SK-N-DZ (cell line): ENCODE results near the gene LRCH1.

Experiments used
- DNase-seq: peaks from one replicate; pipeline ENCODE4 v3.0.0-alpha.2; 2015; ENCODE audit warnings: low spot score

Gene LRCH1

DNA sequence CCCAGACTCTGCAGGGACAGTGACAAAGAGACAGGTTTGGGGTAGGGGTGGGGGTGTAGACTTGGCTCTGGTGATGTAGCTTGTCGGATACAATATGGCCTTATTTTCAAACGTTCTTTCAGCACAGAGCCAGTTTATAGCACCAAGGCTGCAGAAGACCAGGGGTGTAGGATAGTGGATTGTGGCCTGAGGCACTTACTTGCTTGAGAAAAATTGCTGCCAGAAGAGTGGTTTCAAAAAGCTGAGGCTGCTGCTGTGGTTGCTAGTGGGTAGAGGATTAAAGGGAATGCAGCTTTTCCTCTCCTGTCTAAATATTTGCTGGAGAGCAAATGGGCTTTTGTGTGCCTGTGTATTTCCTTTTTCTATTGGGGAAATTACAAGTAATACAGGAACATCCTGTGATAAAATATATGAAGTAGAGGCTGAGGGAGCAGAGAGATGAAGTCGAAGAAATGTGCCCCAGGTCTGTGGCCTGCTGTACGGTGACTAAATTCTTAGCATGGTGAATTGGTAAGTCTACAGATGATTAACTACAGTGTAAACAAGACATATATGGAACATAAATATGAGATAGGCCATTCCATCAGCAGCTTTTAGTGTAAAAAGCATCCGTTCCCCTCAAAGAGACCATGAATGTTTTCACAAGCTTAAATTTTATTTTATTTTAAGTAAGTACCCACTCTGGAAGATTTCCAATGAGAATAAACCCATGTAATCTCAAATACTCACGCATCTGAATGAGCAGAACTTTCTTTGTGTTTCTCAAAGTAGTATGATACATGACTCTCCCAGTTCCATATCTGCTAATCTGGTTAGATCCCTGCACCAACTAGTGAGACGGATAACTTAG lies 112.9 kb downstream of the LRCH1 start:
- no peak for DNase-seq

DNA sequence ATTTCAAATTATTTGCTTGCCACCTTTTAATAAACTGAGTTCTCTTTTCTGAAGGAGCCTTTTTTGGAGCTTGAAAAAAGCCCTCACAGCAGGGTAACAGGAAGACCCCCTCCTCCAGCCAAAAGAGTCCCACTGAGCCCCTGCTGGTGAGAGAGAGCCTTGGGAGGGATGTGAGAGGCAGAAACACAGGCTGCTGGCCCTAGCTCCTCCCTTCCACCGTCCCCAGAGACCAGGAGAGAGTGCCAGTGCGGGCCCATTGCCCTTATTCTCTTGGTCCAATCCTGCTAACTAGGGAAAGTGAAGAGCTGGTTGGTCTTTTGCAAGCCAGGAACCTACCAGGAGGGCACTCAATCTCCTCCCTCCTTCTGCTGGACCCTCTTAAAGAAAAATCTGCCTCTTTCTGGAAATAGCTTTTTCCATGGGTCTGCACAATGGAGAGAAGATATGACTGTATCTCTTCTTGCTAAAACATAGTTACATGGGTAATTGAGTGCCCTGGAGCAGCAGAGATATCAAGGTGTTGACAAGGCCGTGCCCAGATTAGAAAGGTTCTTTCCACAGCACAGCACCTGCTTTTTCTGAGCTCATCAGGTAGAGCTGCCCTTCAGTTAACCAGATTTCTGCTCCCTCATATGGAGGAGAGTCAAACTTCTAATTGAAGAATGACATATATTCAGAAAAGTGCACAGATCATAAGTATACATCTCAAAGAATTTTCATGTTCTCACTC lies 113.9 kb downstream of the LRCH1 start:
- no peak for DNase-seq

DNA sequence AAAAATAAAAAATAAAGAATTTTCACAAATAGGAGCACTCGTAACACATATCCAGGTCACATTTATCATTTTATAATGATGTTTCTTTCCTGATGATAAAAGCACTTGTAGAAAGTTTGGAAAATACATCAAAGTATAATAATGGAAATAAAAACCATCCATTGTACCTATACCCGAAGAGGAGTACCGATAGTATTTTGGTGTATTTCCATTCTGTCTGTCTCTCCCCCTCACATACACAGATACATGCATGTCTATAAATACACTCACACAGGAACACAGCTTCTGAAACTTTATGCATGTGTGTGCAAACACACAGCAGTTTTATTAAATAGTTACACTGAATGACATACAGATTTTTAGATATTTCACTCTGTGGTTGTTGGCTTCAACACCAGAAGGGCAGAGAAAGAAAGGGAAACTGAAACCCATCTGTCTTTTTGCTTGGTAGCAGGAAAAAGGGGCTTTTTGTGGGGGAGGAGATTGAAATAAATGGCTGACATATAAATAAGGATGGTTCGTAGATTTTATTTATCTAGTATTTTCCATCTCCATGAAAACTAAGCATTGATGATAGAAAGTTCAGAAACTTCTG lies 114.8 kb downstream of the LRCH1 start:
- no peak for DNase-seq

DNA sequence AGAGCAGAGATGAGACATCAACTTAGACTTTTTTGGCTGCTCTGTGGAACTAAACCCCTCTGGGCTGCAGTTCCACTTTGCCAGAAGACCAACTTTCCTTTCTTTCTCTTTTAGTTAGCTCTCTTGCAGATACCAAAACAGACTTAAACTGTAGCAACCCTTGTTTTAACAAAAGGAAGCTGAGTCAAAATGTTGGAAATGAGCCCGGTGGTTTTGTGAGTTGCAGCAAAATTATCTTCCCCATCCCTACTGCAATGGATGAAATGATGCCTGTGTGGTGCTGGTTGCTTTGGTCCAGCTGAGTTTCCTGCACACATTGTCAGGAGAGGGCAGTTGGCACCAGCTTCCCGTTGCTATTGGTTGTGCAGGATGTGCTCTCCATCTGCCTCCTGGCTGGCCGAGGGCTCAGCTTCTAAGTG lies 115.3 kb downstream of the LRCH1 start:
- DNase-seq, result no peak

DNA sequence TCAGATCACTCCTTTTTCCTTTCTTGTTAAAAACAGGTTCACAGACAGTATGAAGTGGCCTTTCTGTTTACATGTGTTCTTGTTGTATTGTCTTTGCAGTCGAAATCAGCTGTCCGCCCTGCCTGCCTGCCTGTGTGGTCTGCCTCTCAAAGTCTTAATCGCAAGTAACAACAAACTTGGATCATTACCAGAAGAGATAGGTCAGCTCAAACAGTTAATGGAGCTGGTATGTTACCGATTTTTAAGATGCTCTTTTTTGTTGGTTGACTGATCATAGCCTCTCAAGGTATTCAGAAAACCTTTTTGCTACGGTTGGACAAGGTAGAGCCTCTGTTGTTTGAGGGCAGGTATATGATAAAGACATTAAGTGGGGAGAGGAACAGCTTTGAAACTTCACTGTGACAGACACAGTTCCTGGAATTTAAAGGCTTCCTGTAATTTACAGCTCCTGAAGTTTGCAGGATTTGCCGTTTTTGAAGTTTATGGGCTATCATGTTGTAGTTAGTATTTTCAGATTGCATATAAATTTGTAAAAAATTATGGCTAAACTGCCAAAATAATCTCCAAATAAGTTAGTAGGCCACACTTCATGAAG lies 116.1 kb downstream of the LRCH1 start:
- DNase-seq, result no peak

DNA sequence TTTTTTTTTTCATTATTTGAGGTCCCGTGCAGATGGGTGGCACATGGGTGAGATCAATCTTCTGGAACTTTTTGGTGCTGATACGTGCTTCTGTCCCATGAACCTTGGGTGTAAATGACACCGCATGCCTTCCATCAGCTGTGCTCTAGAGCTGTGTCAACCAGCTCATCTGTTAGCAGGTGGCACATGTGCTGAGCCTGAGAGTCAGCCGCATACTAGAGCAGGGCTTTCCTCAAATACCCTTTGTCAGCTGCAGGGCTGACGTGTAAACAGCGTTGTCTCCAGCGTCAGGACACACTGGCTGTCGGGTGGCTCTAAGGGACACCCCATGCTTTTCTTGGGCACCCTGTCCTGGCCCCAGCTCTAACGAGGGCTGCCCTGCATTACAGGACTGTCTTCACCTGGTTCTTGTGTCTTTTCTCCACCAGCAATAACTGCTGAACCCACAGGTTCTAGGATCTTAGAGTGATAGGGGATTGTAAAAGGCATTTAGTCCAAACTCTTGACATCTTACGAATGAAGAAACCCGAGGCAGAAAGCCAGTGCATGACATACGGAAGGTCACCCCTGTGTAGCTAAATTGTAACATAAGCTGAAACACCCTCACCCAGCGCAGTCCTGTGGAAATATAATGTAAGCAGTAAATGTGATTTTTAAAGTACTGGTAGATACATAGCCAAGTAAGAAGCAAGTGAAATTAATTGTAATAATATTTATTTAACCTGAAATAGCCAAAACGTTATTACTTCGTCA lies 119.5 kb downstream of the LRCH1 start:
- no peak for DNase-seq

DNA sequence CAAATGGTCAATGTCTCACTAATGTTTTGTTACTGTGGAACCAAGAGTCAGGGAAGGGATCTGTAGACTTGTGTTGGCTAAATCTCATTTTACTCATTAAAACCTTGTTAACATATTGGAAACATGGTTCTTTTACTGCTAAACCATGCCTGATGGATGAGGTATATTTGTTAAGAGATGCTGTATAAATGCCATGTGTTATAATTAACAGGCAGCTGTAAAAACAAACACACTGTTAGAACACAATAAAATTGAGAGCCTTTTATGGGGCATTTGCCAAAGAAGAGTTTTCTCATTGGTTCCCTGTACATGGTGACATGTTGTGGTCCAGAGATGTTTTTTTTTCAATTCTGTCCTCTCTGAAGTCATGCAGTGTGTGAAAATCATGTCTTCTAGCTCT lies 122.0 kb downstream of the LRCH1 start:
- DNase-seq, result no peak

DNA sequence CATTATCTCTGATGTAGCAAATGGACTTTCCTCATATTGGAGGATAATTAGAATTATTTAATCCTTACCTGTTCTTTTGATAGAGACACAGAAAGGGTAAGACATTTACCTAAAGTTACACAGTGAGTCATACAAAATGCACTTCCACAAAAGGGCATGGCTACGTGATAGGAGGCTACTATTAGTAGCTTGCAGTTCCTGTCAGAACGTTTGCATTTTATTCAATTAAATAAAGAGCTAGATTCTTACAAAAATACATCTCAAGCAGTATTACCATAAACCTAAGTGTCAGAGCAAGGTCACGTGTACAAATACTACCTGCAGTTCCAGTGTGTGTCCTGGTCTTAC lies 123.4 kb downstream of the LRCH1 start:
- no peak for DNase-seq

DNA sequence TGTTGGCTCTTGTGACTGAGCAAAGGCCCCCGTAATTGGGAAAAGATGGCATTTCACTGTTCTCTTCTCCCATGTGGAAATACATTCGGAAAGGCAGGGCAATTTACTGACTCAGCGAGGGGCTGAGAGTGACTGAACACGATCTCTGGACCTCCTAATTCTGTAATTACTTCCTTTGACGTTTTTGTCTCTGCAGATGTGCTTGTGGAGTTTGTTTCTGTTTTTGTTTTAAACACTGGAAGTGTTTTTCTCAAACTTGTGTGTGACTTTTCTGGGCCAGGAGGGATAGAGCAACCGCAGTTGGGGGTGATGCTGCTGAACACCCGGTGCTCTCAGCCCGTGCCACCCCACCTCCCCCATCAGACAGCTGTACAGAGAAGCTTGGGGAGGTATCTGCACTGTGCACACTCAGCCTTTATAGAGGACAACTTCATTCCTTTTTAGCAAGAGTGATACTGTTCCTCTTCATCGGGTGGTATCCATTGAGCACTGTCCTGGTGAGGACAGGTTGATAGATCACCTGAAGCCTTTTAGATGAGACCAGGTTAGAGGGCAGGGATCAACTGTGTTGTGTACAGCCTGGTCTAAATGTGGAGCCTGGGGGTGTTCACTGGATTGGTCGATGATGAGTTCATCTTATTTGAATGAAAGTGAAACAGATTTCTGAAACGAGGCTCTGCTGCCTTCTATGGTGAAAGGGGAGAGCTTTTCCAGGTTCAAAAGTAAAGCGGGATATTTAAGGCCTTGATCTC lies 126.6 kb downstream of the LRCH1 start:
- no peak for DNase-seq

DNA sequence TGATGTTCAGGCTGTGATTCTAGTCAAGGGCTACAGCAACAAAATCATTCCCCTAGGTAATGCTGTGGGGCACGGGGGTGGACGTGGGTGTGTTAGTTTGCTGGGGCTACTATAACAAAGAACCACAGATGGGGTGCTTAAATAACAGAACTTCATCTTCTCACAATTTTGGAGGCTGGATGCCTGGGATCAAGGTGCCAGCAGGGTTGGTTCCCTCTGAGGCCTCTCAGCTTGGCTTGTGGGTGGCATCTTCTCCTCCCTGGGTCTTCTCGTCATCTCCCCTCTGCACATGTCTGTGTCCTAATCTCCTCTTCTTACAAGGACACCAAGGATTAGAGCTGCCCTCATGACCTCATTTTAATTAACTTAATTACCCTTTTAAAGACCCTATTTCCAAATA lies 129.0 kb downstream of the LRCH1 start:
- no peak for DNase-seq

DNA sequence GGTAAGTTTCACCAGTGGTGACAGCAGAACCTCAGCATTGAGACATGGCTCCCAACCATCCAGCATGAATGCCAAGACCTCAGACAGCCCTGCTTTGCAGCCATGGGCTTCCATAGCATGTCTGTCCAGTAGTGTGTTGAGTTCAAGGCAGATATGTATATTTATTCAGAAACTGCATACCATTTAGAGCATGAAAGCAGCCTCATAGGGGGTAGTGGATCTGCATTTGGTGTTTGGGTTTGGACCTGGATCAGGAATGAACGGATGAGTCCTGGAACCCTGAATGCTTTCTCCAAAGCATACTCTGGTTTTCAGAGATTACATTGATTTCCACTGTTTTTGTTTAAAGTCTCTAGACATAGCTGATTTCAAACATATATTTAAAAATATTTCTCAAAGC lies 129.7 kb downstream of the LRCH1 start:
- no peak for DNase-seq

DNA sequence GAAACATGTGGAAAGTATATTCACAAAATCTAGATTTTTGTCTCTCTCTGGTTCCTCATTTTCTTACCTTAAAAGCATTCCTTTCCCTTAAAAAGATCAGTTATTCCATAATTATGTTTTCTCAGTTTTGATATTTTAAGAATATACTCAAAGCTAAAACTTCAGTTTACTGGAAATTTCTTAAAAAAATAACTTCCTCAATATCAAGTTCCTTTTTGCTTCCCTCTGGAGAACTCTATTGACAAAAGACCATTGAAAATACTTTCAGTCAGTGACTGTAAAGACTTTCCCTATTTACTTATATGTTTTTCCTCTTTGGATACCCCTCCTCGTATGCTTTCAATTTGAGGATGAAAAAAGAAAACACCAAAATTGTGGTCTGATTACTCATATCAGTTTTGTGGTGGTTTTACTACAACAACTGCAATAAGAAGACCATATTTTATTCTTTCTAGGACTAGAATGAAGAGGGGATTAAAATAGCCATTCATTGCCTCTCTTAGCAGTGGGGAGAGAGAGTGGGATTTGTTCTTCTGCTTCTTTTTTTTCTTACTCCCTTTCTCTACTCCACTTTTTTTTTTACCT lies 130.8 kb downstream of the LRCH1 start:
- DNase-seq, result no peak

DNA sequence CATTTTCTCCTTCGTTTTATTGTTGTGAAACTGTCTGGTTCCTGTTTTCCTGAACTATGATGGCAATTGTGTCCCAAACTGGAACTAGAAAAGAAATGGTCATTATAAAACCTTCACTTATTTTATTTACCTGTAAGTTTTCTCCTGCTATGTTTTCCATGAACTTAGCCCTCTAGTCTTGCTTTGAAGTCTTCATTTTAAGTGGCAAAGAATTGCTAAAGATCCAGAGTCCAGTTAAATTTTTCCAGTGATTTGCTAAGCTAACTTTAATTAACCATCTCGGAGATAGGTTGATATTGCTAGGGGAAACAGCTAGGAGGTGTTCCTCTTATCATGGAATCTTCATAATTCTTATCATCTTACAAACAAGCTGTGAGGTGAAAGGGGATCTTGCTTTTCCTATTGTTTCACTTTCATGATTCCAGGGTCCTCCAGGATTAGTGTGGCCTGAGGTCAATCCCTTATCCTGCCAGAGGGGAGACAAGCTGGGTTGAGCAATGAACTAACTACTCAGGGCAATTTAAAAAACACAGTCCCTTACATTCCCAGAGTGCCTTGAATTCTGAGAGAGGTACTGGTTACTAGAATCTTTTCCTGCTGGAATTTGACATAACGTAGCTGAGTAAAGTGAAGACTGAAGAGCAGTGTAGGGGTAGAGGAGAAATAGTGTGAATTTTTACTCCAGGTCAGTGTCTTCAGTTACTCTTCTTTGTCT lies 131.5 kb downstream of the LRCH1 start:
- no peak for DNase-seq

DNA sequence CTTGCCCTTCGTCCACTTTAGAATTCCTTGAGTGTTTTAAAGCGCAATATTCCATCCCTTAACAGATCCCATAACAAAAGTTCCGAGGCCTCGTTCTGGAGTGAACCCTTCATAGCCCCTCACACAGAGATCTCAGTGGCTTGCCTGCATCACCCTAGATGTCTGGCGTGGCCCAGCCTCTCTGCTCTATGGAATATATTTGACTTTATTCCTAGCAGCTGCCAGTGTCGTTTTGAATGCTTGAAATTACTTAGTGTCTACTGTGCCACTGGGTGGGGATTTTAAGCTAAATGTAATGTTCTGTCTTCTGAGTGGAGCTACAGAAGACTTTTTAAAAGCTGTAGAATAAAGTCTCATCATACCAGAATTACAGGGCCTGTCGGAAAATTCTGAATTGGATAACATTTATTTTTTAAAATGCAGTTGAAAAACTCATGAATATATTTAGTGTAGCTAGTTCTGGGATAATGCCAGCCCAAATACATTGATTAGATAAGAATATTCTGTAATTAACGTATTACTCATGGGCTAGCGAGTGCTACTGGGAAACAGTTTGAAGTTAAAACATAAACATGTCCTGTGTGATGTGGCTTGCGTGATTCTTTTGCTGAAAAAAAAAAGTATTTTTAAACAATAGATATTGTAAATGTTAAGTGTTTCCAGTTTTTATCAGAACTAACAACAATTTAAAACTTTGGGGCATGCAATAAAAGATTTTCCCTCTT lies 132.2 kb downstream of the LRCH1 start:
- DNase-seq, result no peak

DNA sequence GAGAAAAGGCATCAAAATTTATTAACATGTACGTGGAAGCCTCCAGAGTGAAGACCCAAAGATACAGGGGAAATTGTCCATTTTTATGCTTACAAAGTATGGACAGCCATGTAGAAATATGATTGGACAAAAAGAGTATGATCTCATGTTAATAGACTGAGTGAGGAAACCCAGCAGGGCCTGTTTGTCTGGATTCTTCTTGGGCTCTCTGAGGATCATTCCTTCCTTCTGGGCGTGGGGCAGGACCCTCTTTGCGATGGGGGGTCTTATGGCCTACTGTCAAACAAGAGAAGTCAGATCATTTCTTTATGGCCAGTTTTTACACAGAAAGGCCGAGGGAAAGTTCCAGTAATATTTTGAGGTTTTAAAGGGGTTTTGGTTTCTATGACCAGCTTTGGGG lies 133.2 kb downstream of the LRCH1 start:
- DNase-seq, result no peak

DNA sequence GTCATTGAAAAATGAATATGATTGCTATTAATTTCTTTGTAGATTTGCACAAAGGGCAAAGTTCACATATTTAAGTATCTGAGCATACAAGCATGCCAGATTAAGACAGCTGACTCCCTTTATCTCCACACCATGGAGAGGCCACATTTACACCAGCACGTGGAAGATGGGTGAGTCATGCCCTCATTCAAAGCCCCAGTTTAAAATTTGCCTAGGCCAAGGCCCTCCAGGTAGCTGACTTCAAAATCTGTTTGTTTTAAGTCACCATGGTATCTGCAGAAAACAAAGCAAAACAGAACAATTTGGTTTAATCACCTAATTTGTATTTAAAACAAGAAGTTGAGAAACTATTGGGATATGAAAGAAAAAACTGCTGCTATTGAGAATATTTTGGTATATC lies 134.8 kb downstream of the LRCH1 start:
- no peak for DNase-seq

DNA sequence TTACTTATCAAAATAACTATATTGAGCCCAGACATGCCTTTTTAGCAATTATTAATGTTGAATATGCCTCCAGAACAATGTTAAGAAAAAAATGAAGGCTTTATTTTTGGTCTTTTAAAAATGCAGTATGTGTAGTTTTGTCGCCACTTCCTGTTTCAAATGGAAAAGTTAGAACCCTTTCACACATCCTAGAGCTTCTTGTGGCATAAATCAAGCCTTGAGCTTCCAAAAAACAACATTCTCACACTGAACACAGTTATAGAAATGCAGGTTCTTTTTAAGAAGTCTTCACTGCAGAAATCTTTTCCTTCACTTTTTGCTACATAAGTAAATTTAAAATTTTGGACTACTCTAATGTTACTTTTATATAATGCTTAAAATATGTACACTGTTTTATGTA lies 135.3 kb downstream of the LRCH1 start:
- no peak for DNase-seq

DNA sequence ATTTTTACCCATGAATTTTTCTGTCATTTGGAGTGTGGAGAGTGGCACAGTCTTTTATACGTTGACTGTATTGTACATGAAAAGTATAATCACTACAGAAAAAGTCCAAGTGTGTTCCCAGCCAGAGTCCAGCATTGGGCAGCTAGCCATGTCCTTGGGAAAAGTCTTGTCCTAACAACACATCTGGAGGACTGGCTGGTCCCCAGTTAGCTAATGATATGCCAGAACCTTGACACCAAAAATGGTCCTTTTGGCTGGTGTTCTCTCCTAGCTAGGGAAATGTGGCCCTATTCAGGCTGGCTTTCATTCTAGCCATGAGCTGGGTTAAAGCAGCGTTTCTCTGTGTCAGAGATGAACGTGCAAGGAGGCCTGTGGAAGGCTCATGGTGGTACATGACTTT lies 145.0 kb downstream of the LRCH1 start:
- no peak for DNase-seq

DNA sequence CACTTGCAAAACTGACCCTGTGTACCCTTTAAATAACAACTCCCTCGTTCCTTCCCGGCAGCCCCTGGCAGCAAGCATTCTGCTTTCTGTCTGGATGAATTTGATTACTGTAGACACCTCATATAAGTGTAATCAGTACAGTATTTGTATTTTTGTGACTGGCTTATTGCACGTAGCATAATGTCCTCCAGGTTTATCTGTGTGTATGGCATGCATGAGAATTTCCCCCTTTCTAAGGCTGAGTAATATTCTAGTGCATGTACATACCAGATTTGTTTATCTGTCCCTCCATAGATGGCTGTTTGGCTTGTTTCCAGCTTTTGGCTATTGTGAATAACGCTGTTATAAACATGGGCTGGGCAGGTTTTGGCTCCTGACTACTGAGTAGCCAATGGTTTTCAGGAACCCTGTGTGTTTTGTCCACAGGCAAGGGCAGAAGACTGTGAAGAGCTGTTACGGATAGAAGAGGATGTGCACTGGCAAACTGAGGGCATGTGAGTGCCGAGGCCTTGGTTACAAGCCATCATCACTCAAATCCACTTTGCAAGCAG lies 146.0 kb downstream of the LRCH1 start:
- no peak for DNase-seq
